HepG2 (cell line): Measurements from ENCODE around the gene S1PR3. TPM values are rescaled to one million over a fixed set of nuclear protein-coding genes. Genes with fewer than 3 reads are reported as not detected.

Source experiments
- ATAC-seq: fragments of 200-7000 bp; cut with Tn5 transposase; 3 replicates; pipeline ENCODE4 v1.9.1; 2020; ENCODE audit warnings: mild to moderate bottlenecking, moderate library complexity
- BruUV-seq: library from RNA; stranded (reverse); fragments of 400-500 nt; replicated peaks from 2 replicates; lab custom pipeline; 2021; lab: Mats Ljungman, UMichigan
- CTCF ChIA-PET: fragments of 300-600 bp; formaldehyde crosslinking; extraction: SDS; loops from one replicate; lab custom pipeline; 2021; ENCODE audit warnings: low total read pairs, inconsistent platforms, low intra/inter-chr PET ratio; lab: Yijun Ruan, JAX
- POLR2A ChIA-PET: fragments of 350-600 bp; sonication (Branson Sonifier 250); formaldehyde crosslinking; loops from one replicate; lab custom pipeline; 2020; ENCODE audit warnings: antibody characterized with exemption, inconsistent platforms; lab: Yijun Ruan, JAX
- DNase-seq: peaks from one replicate; pipeline ENCODE4 v3.0.0-alpha.2; 2015; ENCODE audit warnings: low spot score
- FAIRE-seq: peaks from 3 replicates; lab custom pipeline; 2011; peaks lifted over from hg19 to GRCh38; lab: Jason Lieb, UNC
- H2AFZ ChIP-seq: one replicate; pipeline ENCODE4 v1.6.1; 2011; ENCODE audit warnings: low read length, inconsistent platforms
- H3K27ac ChIP-seq: fragments of 300-600 bp; 3 replicates; pipeline ENCODE4 v1.8.0; 2011; ENCODE audit warnings: mixed run types, mild to moderate bottlenecking, mixed read lengths, low read length, inconsistent platforms; ENCODE audit not compliant: insufficient read depth; ENCODE audit errors: extremely low read length
- H3K27me3 ChIP-seq, 2 experiments: fragments of 200-600 bp in 1 of 2; 2 replicates in 1 of 2; 3 replicates in 1 of 2; pipeline versions ENCODE4 v1.6.0 to v1.8.0; 2011; ENCODE audit warnings: low read length in 2 of 2, mild to moderate bottlenecking in 2 of 2, moderate library complexity in 2 of 2, inconsistent platforms in 1 of 2; ENCODE audit not compliant: insufficient read depth in 2 of 2, control insufficient read depth in 1 of 2
- H3K36me3 ChIP-seq, 2 experiments: fragments of 200-600 bp in 1 of 2; replicated peaks in 1 of 2; 2 replicates in 1 of 2; 3 replicates in 1 of 2; pipeline versions ENCODE4 v1.5.1 to v1.8.0; 2011; ENCODE audit warnings: low read length in 2 of 2, inconsistent platforms in 1 of 2; ENCODE audit not compliant: insufficient read depth in 2 of 2, control insufficient read depth in 1 of 2
- H3K4me1 ChIP-seq: 2 replicates; pipeline ENCODE4 v1.5.1; 2012; ENCODE audit warnings: low read length, inconsistent platforms; ENCODE audit not compliant: insufficient read depth
- H3K4me2 ChIP-seq: 2 replicates; pipeline ENCODE4 v1.6.0; 2011; ENCODE audit warnings: low read depth, low read length, inconsistent platforms
- H3K4me3 ChIP-seq, 3 experiments: fragments of 200-600 bp in 1 of 3; sonication (generic), shearing (Covaris generic) in 1 of 3; replicated peaks in 1 of 3; 2 replicates each; pipeline ENCODE4 v1.5.1; 2011 to 2016; ENCODE audit warnings: low read length in 3 of 3, inconsistent platforms in 2 of 3, low read depth in 2 of 3, mild to moderate bottlenecking in 2 of 3, control low read depth in 1 of 3, mixed read lengths in 1 of 3; ENCODE audit not compliant: insufficient read depth in 1 of 3
- H3K79me2 ChIP-seq: one replicate; pipeline ENCODE4 v1.6.1; 2011; ENCODE audit warnings: low read length, inconsistent platforms; ENCODE audit not compliant: insufficient read depth
- H3K9ac ChIP-seq: 2 replicates; pipeline ENCODE4 v1.6.0; 2011; ENCODE audit warnings: mild to moderate bottlenecking, low read depth, low read length, inconsistent platforms; ENCODE audit not compliant: insufficient read depth
- H3K9me3 ChIP-seq: 2 replicates; pipeline ENCODE4 v1.5.1; 2012; ENCODE audit warnings: mild to moderate bottlenecking, low read length
- H4K20me1 ChIP-seq: 2 replicates; pipeline ENCODE4 v1.6.0; 2011; ENCODE audit warnings: inconsistent platforms, mild to moderate bottlenecking, low read length, moderate library complexity; ENCODE audit not compliant: insufficient read depth
- ATM ChIP-seq: fragments of 450-650 bp; IDR thresholded peaks from 2 replicates; pipeline ENCODE4 v1.7.1; 2017; ENCODE audit warnings: mild to moderate bottlenecking, borderline replicate concordance
- BCLAF1 ChIP-seq: fragments of 450-650 bp; IDR thresholded peaks from 2 replicates; pipeline ENCODE4 v1.6.1; 2017; ENCODE audit warnings: mild to moderate bottlenecking
- GMEB1 ChIP-seq: sonication (generic); formaldehyde crosslinking; IDR thresholded peaks from 2 replicates; pipeline ENCODE4 v1.5.1; 2020; ENCODE audit warnings: missing genetic modification reagents, mild to moderate bottlenecking, borderline replicate concordance
- HOMEZ ChIP-seq: IDR thresholded peaks from 2 replicates; pipeline ENCODE4 v1.6.1; 2016; ENCODE audit warnings: low read depth
- KLF11 ChIP-seq: IDR thresholded peaks from 2 replicates; pipeline ENCODE4 v1.6.1; 2016; ENCODE audit warnings: missing compliant biosample characterization
- KLF13 ChIP-seq: sonication (generic); formaldehyde crosslinking; IDR thresholded peaks from 2 replicates; pipeline ENCODE4 v1.4.0; 2020; ENCODE audit warnings: mild to moderate bottlenecking, missing genetic modification reagents
- KMT2A ChIP-seq: sonication (generic); formaldehyde crosslinking; IDR thresholded peaks from 2 replicates; pipeline ENCODE4 v1.4.0; 2020; ENCODE audit warnings: missing genetic modification reagents
- MEIS1 ChIP-seq: sonication (generic); formaldehyde crosslinking; IDR thresholded peaks from 2 replicates; pipeline ENCODE4 v1.9.0; 2021; ENCODE audit warnings: mild to moderate bottlenecking, missing genetic modification reagents, moderate library complexity, borderline replicate concordance
- PAWR ChIP-seq: sonication (generic); formaldehyde crosslinking; IDR thresholded peaks from 2 replicates; pipeline ENCODE4 v1.4.0; 2020; ENCODE audit warnings: missing genetic modification reagents, mild to moderate bottlenecking, borderline replicate concordance
- PBX2 ChIP-seq: IDR thresholded peaks from 2 replicates; pipeline ENCODE4 v1.6.1; 2016; ENCODE audit warnings: control low read depth
- SOX13 ChIP-seq, 3 experiments: fragments of 450-650 bp in 1 of 3; sonication (generic) in 1 of 3; formaldehyde crosslinking in 1 of 3; IDR thresholded peaks in 2 of 3; conservative IDR thresholded peaks in 1 of 3; 2 replicates each; pipeline versions ENCODE4 v1.5.0 to v1.6.1; 2016 to 2020; ENCODE audit warnings: antibody characterized with exemption in 1 of 3, mild to moderate bottlenecking in 1 of 3, missing compliant biosample characterization in 1 of 3, missing genetic modification reagents in 1 of 3, moderate library complexity in 1 of 3
- ZBTB38 ChIP-seq: sonication (generic); formaldehyde crosslinking; IDR thresholded peaks from 2 replicates; pipeline ENCODE4 v1.5.1; 2020; ENCODE audit warnings: mild to moderate bottlenecking, missing genetic modification reagents
- ZBTB43 ChIP-seq: sonication (generic); formaldehyde crosslinking; conservative IDR thresholded peaks from 2 replicates; pipeline ENCODE4 v1.4.0; 2020; ENCODE audit warnings: missing genetic modification reagents
- ZNF326 ChIP-seq: sonication (generic); formaldehyde crosslinking; IDR thresholded peaks from 2 replicates; pipeline ENCODE4 v1.4.0; 2020; ENCODE audit warnings: missing genetic modification reagents, borderline replicate concordance
- WGBS: methylation state at CpG from one replicate; pipeline ENCODE4 v1.1.6; 2017; ENCODE audit warnings: low lambda C conversion rate; 5-methylcytosine and 5-hydroxymethylcytosine counted together
- in situ Hi-C: cut with HindIII; loops from 2 replicates; pipeline ENCODE4 v1.10.0; 2017; ENCODE audit warnings: low pct_unique_long_range_greater_than_20kb; ENCODE audit not compliant: extremely low pct_ligation_motif_present
- intact Hi-C: fragments of 100-400 bp; cut with micrococcal nuclease; formaldehyde crosslinking; loops from one replicate; pipeline ENCODE4 v1.10.0; 2022; ENCODE audit not compliant: unreplicated experiment
- polyA plus RNA-seq, 8 experiments: library from polyadenylated mRNA; depleted of rRNA in 3 of 8; stranded (reverse) in 7 of 8; unstranded in 1 of 8; fragments of >200 nt; fragmentation: Illumina TruSeq in 4 of 8; extraction: Trizol in 4 of 8; gene quantifications; 2 replicates each; pipeline versions ENCODE4 v1.2.1 to v1.2.3, GENCODE V29; 2011 to 2016; ENCODE audit warnings: low read depth in 4 of 8, missing spikeins in 1 of 8, mixed read lengths in 1 of 8; ENCODE audit not compliant: insufficient read depth in 1 of 8
- total RNA-seq, 5 experiments: library from RNA; depleted of rRNA; stranded (reverse); fragments of >200 nt; fragmentation: Illumina TruSeq; extraction: Trizol; gene quantifications; 2 replicates each; pipeline ENCODE4 v1.2.3, GENCODE V29; 2016; ENCODE audit warnings: low read depth in 1 of 5

S1PR3 gene
- total and polyA plus RNA-seq, 2 of the 13 experiments (the other 11 are each of a cell fraction or from before 2014, with no cell fraction given), result 0.02 TPM; not detected in 1

- TF ChIP-seq ZBTB38 (CRISPR knock-in tag), result no peak
These were observed 18.2 kb downstream of the S1PR3 start (continued) for GRCh38 chr9:89009546-89009840.

- no peak for ATAC-seq
- CTCF ChIA-PET, result no interaction called here
- no peaks in the 10 kb centered on the region for H3K36me3 ChIP-seq
- no peak for TF ChIP-seq ATM
- no peak for TF ChIP-seq MEIS1 (CRISPR knock-in tag)
- TF ChIP-seq KLF13 (CRISPR knock-in tag), result no peak
- TF ChIP-seq KLF11, result no peak
- no peak for TF ChIP-seq PBX2
- TF ChIP-seq GMEB1 (CRISPR knock-in tag), result no peak
- TF ChIP-seq HOMEZ (CRISPR knock-in tag), result no peak
- TF ChIP-seq ZBTB43 (CRISPR knock-in tag), result no peak
- TF ChIP-seq ZNF326 (CRISPR knock-in tag), result no peak
- TF ChIP-seq KMT2A (CRISPR knock-in tag), result no peak
- TF ChIP-seq PAWR (CRISPR knock-in tag), result no peak
- no peak for TF ChIP-seq BCLAF1
- no peak for TF ChIP-seq SOX13 (IDR thresholded peaks at IDR 0.05)
- TF ChIP-seq SOX13 (CRISPR knock-in tag; conservative IDR thresholded peaks at IDR 0.05 in 1 of 2, IDR thresholded peaks at IDR 0.05 in 1 of 2), result no peak
- TF ChIP-seq, all 625 proteins: peak for 0
- H3K9ac ChIP-seq, result no peak overlapping the region
- H3K79me2 ChIP-seq, result no peaks in the 10 kb centered on the region
- H3K4me2 ChIP-seq, result no peak overlapping the region
- H3K27ac ChIP-seq, result no peak overlapping the region
- H3K4me3 ChIP-seq, result no peak overlapping the region
- no peak overlapping the region for H2AFZ ChIP-seq
- intact Hi-C loops, result no loop called here
- no peak for FAIRE-seq
- WGBS, result 31% methylated on average over 10 of the region's 10 CpGs
- in situ Hi-C loops, result no loop called here
- H3K4me1 ChIP-seq, result no peaks in the 10 kb centered on the region
- H3K9me3 ChIP-seq, result no peaks in the 10 kb centered on the region
- BruUV-seq, result no TSS peak
- H4K20me1 ChIP-seq, result no peaks in the 10 kb centered on the region
- H3K27me3 ChIP-seq, result no peaks in the 10 kb centered on the region
- POLR2A ChIA-PET, result no interaction called here
- no peak for DNase-seq
These were observed 18.8 kb downstream of the S1PR3 start for GRCh38 chr9:89010056-89010455.
